Loucy (cell line): ENCODE results near the gene BCLAF1.

ENCODE experiments used
- EZH2phosphoT487 ChIP-seq: fragments of 200-600 bp; IDR thresholded peaks from 2 replicates; pipeline ENCODE4 v1.6.1; 2018; ENCODE audit warnings: antibody characterized with exemption, mild to moderate bottlenecking, moderate library complexity, borderline replicate concordance
- TF ChIP-seq, protein P1 (sequence below): fragments of 200-600 bp; sonication (generic); conservative IDR thresholded peaks from 2 replicates; pipeline ENCODE4 v1.5.1; 2014; ENCODE audit warnings: mild to moderate bottlenecking, antibody characterized with exemption, low read length

DNA sequence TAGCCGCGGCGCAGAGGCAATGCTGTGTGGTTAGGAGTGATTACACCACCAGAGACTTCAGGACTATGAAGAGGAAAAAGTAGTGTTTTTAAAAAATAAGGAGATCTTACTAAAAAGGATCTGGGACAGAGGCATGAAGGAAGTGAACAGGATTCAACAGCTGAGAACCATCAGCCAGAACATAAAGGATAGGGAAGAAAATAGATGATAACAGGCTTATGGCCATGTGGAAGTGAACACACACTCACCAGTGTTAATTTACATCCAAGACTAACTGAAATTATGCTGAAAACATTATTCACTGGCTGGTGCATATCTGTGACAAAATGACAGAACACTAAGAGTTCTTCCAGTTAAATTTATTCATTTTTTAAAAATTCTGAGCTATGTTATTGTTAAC is 47.5 kb upstream of the BCLAF1 start:
- TF ChIP-seq, protein P1, sequence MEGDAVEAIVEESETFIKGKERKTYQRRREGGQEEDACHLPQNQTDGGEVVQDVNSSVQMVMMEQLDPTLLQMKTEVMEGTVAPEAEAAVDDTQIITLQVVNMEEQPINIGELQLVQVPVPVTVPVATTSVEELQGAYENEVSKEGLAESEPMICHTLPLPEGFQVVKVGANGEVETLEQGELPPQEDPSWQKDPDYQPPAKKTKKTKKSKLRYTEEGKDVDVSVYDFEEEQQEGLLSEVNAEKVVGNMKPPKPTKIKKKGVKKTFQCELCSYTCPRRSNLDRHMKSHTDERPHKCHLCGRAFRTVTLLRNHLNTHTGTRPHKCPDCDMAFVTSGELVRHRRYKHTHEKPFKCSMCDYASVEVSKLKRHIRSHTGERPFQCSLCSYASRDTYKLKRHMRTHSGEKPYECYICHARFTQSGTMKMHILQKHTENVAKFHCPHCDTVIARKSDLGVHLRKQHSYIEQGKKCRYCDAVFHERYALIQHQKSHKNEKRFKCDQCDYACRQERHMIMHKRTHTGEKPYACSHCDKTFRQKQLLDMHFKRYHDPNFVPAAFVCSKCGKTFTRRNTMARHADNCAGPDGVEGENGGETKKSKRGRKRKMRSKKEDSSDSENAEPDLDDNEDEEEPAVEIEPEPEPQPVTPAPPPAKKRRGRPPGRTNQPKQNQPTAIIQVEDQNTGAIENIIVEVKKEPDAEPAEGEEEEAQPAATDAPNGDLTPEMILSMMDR, result no peak
- TF ChIP-seq EZH2phosphoT487, result no peak
